K562 (cell line): ENCODE measurements around the gene GSTO2. TPM values are rescaled to one million over a fixed set of nuclear protein-coding genes. Genes with fewer than 3 reads are reported as not detected.
A peak's percentile ranks its signal among the peaks of the same experiment; 100 is the strongest.

ENCODE experiments used
- ATAC-seq: fragments of 200-7000 bp; cut with Tn5 transposase; 3 replicates; pipeline ENCODE4 v1.9.1; 2020; ENCODE audit warnings: moderate library complexity
- BruUV-seq: library from RNA; stranded (reverse); fragments of 400-500 nt; replicated peaks from 2 replicates; lab custom pipeline; 2021; lab: Mats Ljungman, UMichigan
- CTCF ChIA-PET: fragments of 300-600 bp; formaldehyde crosslinking; extraction: SDS; loops from one replicate; lab custom pipeline; 2021; ENCODE audit warnings: low intra/inter-chr PET ratio; lab: Yijun Ruan, JAX
- POLR2A ChIA-PET: fragments of 300-600, 350-650 bp; sonication (Branson Sonifier 250); formaldehyde crosslinking; extraction: SDS; loops from one replicate; lab custom pipeline; 2021; ENCODE audit warnings: antibody characterized with exemption, inconsistent platforms; lab: Yijun Ruan, JAX
- DNase-seq, 4 experiments: peaks; one replicate each; pipeline versions ENCODE4 v3.0.0 to v3.0.0-alpha.2; 2011 to 2018; ENCODE audit warnings: low spot score in 3 of 4, mixed read lengths in 3 of 4; ENCODE audit errors: extremely low read depth in 1 of 4
- FAIRE-seq: peaks from 2 replicates; lab custom pipeline; 2011; peaks lifted over from hg19 to GRCh38; lab: Jason Lieb, UNC
- H2AFZ ChIP-seq: 2 replicates; pipeline ENCODE4 v1.6.0; 2011; ENCODE audit warnings: low read depth, low read length, control low read depth, inconsistent platforms
- H3K27ac ChIP-seq: fragments of 200-600 bp; 3 replicates; pipeline ENCODE4 v1.8.0; 2011; ENCODE audit warnings: low read depth, mild to moderate bottlenecking, control low read depth, inconsistent platforms, low read length, moderate library complexity, mixed read lengths; ENCODE audit errors: extremely low read depth
- H3K27me3 ChIP-seq, 2 experiments: fragments of 300-600 bp in 1 of 2; 2 replicates in 1 of 2; 3 replicates in 1 of 2; pipeline versions ENCODE4 v1.6.0 to v1.8.0; 2011; ENCODE audit warnings: inconsistent platforms in 2 of 2, low read length in 2 of 2, mild to moderate bottlenecking in 1 of 2, mixed read lengths in 1 of 2, moderate library complexity in 1 of 2; ENCODE audit not compliant: control insufficient read depth in 2 of 2, insufficient read depth in 2 of 2
- H3K36me3 ChIP-seq: fragments of 300-600 bp; 3 replicates; pipeline ENCODE4 v1.8.0; 2011; ENCODE audit warnings: mild to moderate bottlenecking, low read length, inconsistent platforms; ENCODE audit not compliant: control insufficient read depth, insufficient read depth
- H3K4me1 ChIP-seq, 2 experiments: fragments of 200-600 bp in 1 of 2; replicated peaks in 1 of 2; 2 replicates in 1 of 2; 3 replicates in 1 of 2; pipeline versions ENCODE4 v1.5.1 to v1.8.0; 2011; ENCODE audit warnings: inconsistent platforms in 2 of 2, low read length in 2 of 2, mild to moderate bottlenecking in 1 of 2, mixed read lengths in 1 of 2, moderate library complexity in 1 of 2; ENCODE audit not compliant: control insufficient read depth in 2 of 2, insufficient read depth in 2 of 2
- H3K4me2 ChIP-seq: 2 replicates; pipeline ENCODE4 v1.6.1; 2011; ENCODE audit warnings: low read length, control low read depth, inconsistent platforms, mixed read lengths; ENCODE audit not compliant: insufficient read depth
- H3K4me3 ChIP-seq: fragments of 200-600 bp; sonication (generic), shearing (Covaris generic); 2 replicates; pipeline ENCODE4 v1.5.1; 2016; ENCODE audit warnings: control low read depth, inconsistent platforms
- H3K79me2 ChIP-seq: fragments of 200-600 bp; 3 replicates; pipeline ENCODE4 v1.8.0; 2011; ENCODE audit warnings: low read length, inconsistent platforms; ENCODE audit not compliant: control insufficient read depth, insufficient read depth
- H3K9ac ChIP-seq, 2 experiments: 2 replicates each; pipeline versions ENCODE4 v1.6.0 to v1.6.1; 2011; ENCODE audit warnings: low read depth in 2 of 2, low read length in 2 of 2, control low read depth in 1 of 2, inconsistent platforms in 1 of 2, mild to moderate bottlenecking in 1 of 2, mixed read lengths in 1 of 2; ENCODE audit not compliant: insufficient read depth in 1 of 2
- H3K9me1 ChIP-seq: one replicate; pipeline ENCODE4 v1.6.0; 2011; ENCODE audit warnings: inconsistent platforms, mild to moderate bottlenecking, low read length, moderate library complexity; ENCODE audit not compliant: control insufficient read depth, insufficient read depth
- H3K9me3 ChIP-seq: replicated peaks from 2 replicates; pipeline ENCODE4 v1.5.1; 2011; ENCODE audit warnings: low read depth, low read length, inconsistent platforms; ENCODE audit not compliant: control insufficient read depth, insufficient read depth
- H4K20me1 ChIP-seq: replicated peaks from 2 replicates; pipeline ENCODE4 v1.6.1; 2011; ENCODE audit warnings: low read length, inconsistent platforms, mixed read lengths; ENCODE audit not compliant: control insufficient read depth, insufficient read depth
- BCOR ChIP-seq: fragments of 450-650 bp; IDR thresholded peaks from 2 replicates; pipeline ENCODE4 v1.6.1; 2016
- BRCA1 ChIP-seq, 2 experiments: fragments of 450-650 bp in 1 of 2; sonication (generic) in 1 of 2; formaldehyde crosslinking in 1 of 2; IDR thresholded peaks; 2 replicates each; pipeline versions ENCODE4 v1.5.0 to v1.6.1; 2017 to 2020; ENCODE audit warnings: mild to moderate bottlenecking in 1 of 2, missing genetic modification reagents in 1 of 2
- CBFA2T3 ChIP-seq: fragments of 450-650 bp; IDR thresholded peaks from 2 replicates; pipeline ENCODE4 v1.6.1; 2017
- NFRKB ChIP-seq: fragments of 450-650 bp; IDR thresholded peaks from 2 replicates; pipeline ENCODE4 v1.6.1; 2016; ENCODE audit warnings: low read depth
- NKRF ChIP-seq: fragments of 450-650 bp; IDR thresholded peaks from 2 replicates; pipeline ENCODE4 v1.6.1; 2016; ENCODE audit warnings: borderline replicate concordance
- NONO ChIP-seq, 2 experiments: fragments of 200-400 bp in 1 of 2; fragments of 450-650 bp in 1 of 2; formaldehyde crosslinking in 1 of 2; IDR thresholded peaks; 2 replicates each; pipeline ENCODE4 v1.6.1; 2017; ENCODE audit warnings: low read depth in 2 of 2, mild to moderate bottlenecking in 2 of 2, moderate library complexity in 2 of 2, low read length in 1 of 2
- NRF1 ChIP-seq, 2 experiments: fragments of 450-650 bp; IDR thresholded peaks in 1 of 2; conservative IDR thresholded peaks in 1 of 2; 2 replicates each; pipeline ENCODE4 v1.6.1; 2014; ENCODE audit warnings: mild to moderate bottlenecking in 2 of 2
- PPARD ChIP-seq: fragments of 250-450 bp; sonication (Bioruptor Pico); IDR thresholded peaks from 2 replicates; pipeline ENCODE4 v1.8.0; 2022; ENCODE audit warnings: inconsistent platforms, mild to moderate bottlenecking, moderate library complexity
- SFPQ ChIP-seq: fragments of 200-400 bp; formaldehyde crosslinking; IDR thresholded peaks from 2 replicates; pipeline ENCODE4 v1.6.1; 2017; ENCODE audit warnings: mild to moderate bottlenecking, low read depth, low read length, moderate library complexity
- TAF1 ChIP-seq: IDR thresholded peaks from 2 replicates; pipeline ENCODE4 v1.6.1; 2011; ENCODE audit warnings: mild to moderate bottlenecking, low read length, moderate library complexity; ENCODE audit not compliant: insufficient read depth, control insufficient read depth, severe bottlenecking; ENCODE audit errors: extremely low read depth
- ZNF24 ChIP-seq: fragments of 450-650 bp; IDR thresholded peaks from 2 replicates; pipeline ENCODE4 v1.6.1; 2016
- ZNF592 ChIP-seq: fragments of 450-650 bp; IDR thresholded peaks from 2 replicates; pipeline ENCODE4 v1.6.1; 2017; ENCODE audit warnings: antibody characterized with exemption, mild to moderate bottlenecking
- WGBS: fragments of 100-300 bp; shearing (Covaris generic); methylation state at CpG from one replicate; pipeline ENCODE4 v1.1.6; 2016; ENCODE audit warnings: low coverage, mixed read lengths; ENCODE audit not compliant: insufficient coverage; ENCODE audit errors: missing lambda C conversion rate; 5-methylcytosine and 5-hydroxymethylcytosine counted together
- in situ Hi-C: fragments of 300-500 bp; cut with MboI; formaldehyde crosslinking; loops from 4 replicates; pipeline ENCODE4 v1.15.0; 2018; ENCODE audit warnings: inconsistent platforms, mixed read lengths
- intact Hi-C: fragments of 100-400 bp; cut with micrococcal nuclease; formaldehyde crosslinking; loops from 2 replicates; pipeline ENCODE4 v1.14.2; 2022
- polyA plus RNA-seq, 8 experiments: library from polyadenylated mRNA; depleted of rRNA in 4 of 8; stranded (reverse) in 5 of 8; unstranded in 3 of 8; fragments of >200 nt; fragmentation: Nextera tagmentation in 2 of 8; fragmentation: Illumina TruSeq in 1 of 8; extraction: Ambion mirVana in 2 of 8; extraction: Trizol in 1 of 8; gene quantifications; 2 replicates each; pipeline versions ENCODE4 v1.2.1 to v1.2.3, GENCODE V29; 2011 to 2014; ENCODE audit warnings: inconsistent platforms in 1 of 8, missing spikeins in 1 of 8
- total RNA-seq, 7 experiments: library from RNA; depleted of rRNA in 6 of 7; stranded (reverse); fragments of >200 nt in 6 of 7; fragmentation: Illumina TruSeq in 2 of 7; extraction: Trizol in 2 of 7; gene quantifications; 2 replicates each; pipeline versions ENCODE4 v1.2.1 to v1.2.3, GENCODE V29; 2011 to 2021; ENCODE audit warnings: low replicate concordance in 1 of 7

GSTO2 gene
- total and polyA plus RNA-seq, 9 of the 15 experiments (the other 6 are each of a cell fraction or from before 2014, with no cell fraction given), result 0.18 to 1.8 (median 0.90) TPM

DNA sequence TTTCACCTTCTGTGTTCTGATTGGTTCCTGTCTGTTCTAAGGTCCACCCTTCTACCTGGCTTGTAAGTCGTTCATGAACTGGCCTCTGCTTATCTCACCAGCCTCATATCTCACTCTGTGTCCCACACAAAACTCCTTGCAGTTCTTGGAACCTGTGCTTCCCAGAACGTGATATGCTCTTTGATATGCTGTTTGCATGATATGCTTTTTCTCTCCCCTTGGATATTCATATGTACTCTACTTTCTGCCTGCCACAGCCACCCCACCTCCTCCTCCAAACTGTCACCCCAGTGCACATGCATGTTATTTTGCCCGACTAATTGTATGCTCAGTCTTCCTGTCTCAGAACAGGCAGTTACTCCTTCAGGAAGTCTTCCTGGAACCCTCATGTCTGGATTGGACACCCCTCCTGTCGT lies 71.1 kb downstream of the GSTO2 start (continued):
- TF ChIP-seq BCOR (peak; percentile 50; the same call in 1 of the 2 replicates), TAF1 (peak; percentile 20), NKRF (no peak), BRCA1 (IDR thresholded peaks at IDR 0.05) (no peak), BRCA1 (CRISPR knock-in tag; IDR thresholded peaks at IDR 0.05) (no peak), CBFA2T3 (peak; percentile 90), PPARD (no peak)

- no peaks in the 10 kb centered on the region for H3K27me3 ChIP-seq
- intact Hi-C loops, result no loop called here
- H2AFZ ChIP-seq, result peak overlapping the region; percentile 72
- FAIRE-seq, result no peak
- ChIA-PET POLR2A (interaction anchor here (1.1 kb wide), 1 partner anchor 11 kb away, joined by 3 read pairs; no protein-coding TSS in a partner anchor), CTCF (no interaction called here)
- H3K9me3 ChIP-seq, result no peaks in the 10 kb centered on the region
- peaks cover 5% of the 10 kb centered on the region; the same call in 2 of the 3 replicates for H3K36me3 ChIP-seq
- ATAC-seq, result peak; percentile 6; the same call in 1 of the 3 replicates
- BruUV-seq, result no TSS peak
- peaks cover 64% of the 10 kb centered on the region for H3K79me2 ChIP-seq
- no peaks in the 10 kb centered on the region for H4K20me1 ChIP-seq
- in situ Hi-C loops, result loop anchor here (10.0 kb wide), 1 partner anchor 46 kb away; no protein-coding TSS in a partner anchor
- DNase-seq, result peak in 2 of 4 experiments; percentile 37 to 44
- peak overlapping the region; percentile 91 for H3K4me2 ChIP-seq
- H3K9me1 ChIP-seq, result no peaks in the 10 kb centered on the region
- peaks cover 4 to 30% of the 10 kb centered on the region in 2 experiments for H3K4me1 ChIP-seq
- peak overlapping the region; percentile 98 for H3K27ac ChIP-seq
- peak overlapping the region; percentile 98; the same call in 1 of the 2 replicates for H3K4me3 ChIP-seq
- 3% methylated on average over 4 of the region's 4 CpGs for WGBS
- H3K9ac ChIP-seq, result peak overlapping the region; percentile 79 to 87; a peak in 3 of 4 replicates
- TF ChIP-seq NONO (IDR thresholded peaks at IDR 0.05; ENCODE audit: low read depth in 2 of 2, low read length in 1 of 2) (no peak), NFRKB (0 out of 2 replicates have a peak, but pooled peaks have one; percentile 3), SFPQ (no peak), ZNF592 (peak; percentile 74), NRF1 (conservative IDR thresholded peaks at IDR 0.05 in 1 of 2, IDR thresholded peaks at IDR 0.05 in 1 of 2) (0 out of 4 replicates have a peak, but pooled peaks of 1 of the 2 experiments have one; percentile 10), ZNF24 (peak; percentile 60; the same call in 1 of the 2 replicates)
Observed at GRCh38 chr10:104340641-104341040, 71.7 kb downstream of the GSTO2 start.
